Measurements from ENCODE around the gene NPPC.
"Not testable (repeated sequence)": the region's sequence is repeated elsewhere in the genome, so short reads cannot be mapped to it uniquely, and the experiment has no call there.

Gene NPPC

GRCh38 chr2:231926180-231926741 is at the start of gene NPPC:
Gene NPPC (minus strand): TSS chr2:231926396. CDS start chr2:231926249, 147 bp downstream.
- DNase-seq (ENCODE audit: low read depth), result no peak

- no peak for DNase-seq (ENCODE audit: low read depth)
These were observed 48.8 kb upstream of the NPPC start for GRCh38 chr2:231975001-231975400.

GRCh38 chr2:231970461-231970860 is 44.3 kb upstream of the NPPC start:
- no peak for DNase-seq (ENCODE audit: low read depth)

GRCh38 chr2:231968820-231969219 is 42.6 kb upstream of the NPPC start:
- DNase-seq (ENCODE audit: low read depth), result no peak

GRCh38 chr2:231966886-231967285 is 40.7 kb upstream of the NPPC start:
- no peak for DNase-seq (ENCODE audit: low read depth)

GRCh38 chr2:231965102-231965501 is 38.9 kb upstream of the NPPC start:
- DNase-seq (ENCODE audit: low read depth), result no peak

- DNase-seq (ENCODE audit: low read depth), result peak; percentile 33
These were observed 35.4 kb upstream of the NPPC start, which contains the start of gene DIS3L2 for GRCh38 chr2:231961349-231962166. Gene DIS3L2 (plus strand): TSS chr2:231961713. CDS start chr2:232014928, 53,215 bp downstream.

GRCh38 chr2:231960810-231961348 is 34.7 kb upstream of the NPPC start:
- no peak for DNase-seq (ENCODE audit: low read depth)

- no peak for DNase-seq (ENCODE audit: low read depth)
These were observed 31.9 kb upstream of the NPPC start for GRCh38 chr2:231957913-231958763.

- DNase-seq (ENCODE audit: low read depth), result no peak
These were observed 29.7 kb upstream of the NPPC start for GRCh38 chr2:231955758-231956472.

- DNase-seq (ENCODE audit: low read depth), result no peak
These were observed 25.3 kb upstream of the NPPC start for GRCh38 chr2:231951452-231952035.

GRCh38 chr2:231947694-231948093 is 21.5 kb upstream of the NPPC start:
- no peak for DNase-seq (ENCODE audit: low read depth)

- not testable (repeated sequence) for DNase-seq (ENCODE audit: low read depth)
These were observed 20.9 kb upstream of the NPPC start for GRCh38 chr2:231947112-231947511.

GRCh38 chr2:231946241-231946814 is 20.1 kb upstream of the NPPC start:
- DNase-seq (ENCODE audit: low read depth), result no peak

GRCh38 chr2:231942180-231942579 is 16.0 kb upstream of the NPPC start:
- no peak for DNase-seq (ENCODE audit: low read depth)

GRCh38 chr2:231941673-231942072 is 15.5 kb upstream of the NPPC start:
- DNase-seq (ENCODE audit: low read depth), result no peak

GRCh38 chr2:231940795-231941194 is 14.6 kb upstream of the NPPC start:
- no peak for DNase-seq (ENCODE audit: low read depth)

- no peak for DNase-seq (ENCODE audit: low read depth)
These were observed 12.8 kb upstream of the NPPC start for GRCh38 chr2:231939022-231939421.

- no peak for DNase-seq (ENCODE audit: low read depth)
These were observed 10.9 kb upstream of the NPPC start for GRCh38 chr2:231937057-231937456.

- no peak for DNase-seq (ENCODE audit: low read depth)
These were observed 10.3 kb upstream of the NPPC start for GRCh38 chr2:231936491-231936890.

GRCh38 chr2:231935815-231936214 is 9.6 kb upstream of the NPPC start:
- no peak for DNase-seq (ENCODE audit: low read depth)

Data from HS-5 (cell line).